ENCODE data around the gene PADI4.

The PADI4 gene

DNA sequence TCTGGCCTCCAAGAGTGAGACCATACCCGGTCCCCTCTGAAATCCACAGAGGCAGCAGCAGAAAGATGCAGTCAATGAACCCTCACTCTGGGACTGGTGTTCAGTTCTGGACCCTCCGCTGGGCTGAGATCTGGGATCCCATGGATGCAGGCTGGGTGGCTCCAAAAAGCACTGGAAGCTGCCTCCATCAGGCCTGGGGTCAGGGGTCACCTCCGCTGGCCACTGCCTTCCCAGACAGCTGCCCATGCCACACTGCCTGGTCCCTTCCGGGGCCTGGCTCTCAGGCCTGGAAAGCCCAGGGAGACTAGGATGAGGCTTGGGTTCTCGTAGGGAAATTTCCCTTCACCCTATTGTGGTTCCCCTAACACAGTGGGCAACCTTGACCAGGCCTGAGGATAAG, 21.4 kb upstream of the PADI4 start:
- no peak for DNase-seq

- DNase-seq: peak; percentile 82
Observed at GRCh38 chr1:17287130-17287776, 20.7 kb upstream of the PADI4 start.

GRCh38 chr1:17289721-17290120, 18.3 kb upstream of the PADI4 start:
- DNase-seq: peak; percentile 54

- DNase-seq: no peak
Observed at GRCh38 chr1:17290553-17290952, 17.4 kb upstream of the PADI4 start.

DNA sequence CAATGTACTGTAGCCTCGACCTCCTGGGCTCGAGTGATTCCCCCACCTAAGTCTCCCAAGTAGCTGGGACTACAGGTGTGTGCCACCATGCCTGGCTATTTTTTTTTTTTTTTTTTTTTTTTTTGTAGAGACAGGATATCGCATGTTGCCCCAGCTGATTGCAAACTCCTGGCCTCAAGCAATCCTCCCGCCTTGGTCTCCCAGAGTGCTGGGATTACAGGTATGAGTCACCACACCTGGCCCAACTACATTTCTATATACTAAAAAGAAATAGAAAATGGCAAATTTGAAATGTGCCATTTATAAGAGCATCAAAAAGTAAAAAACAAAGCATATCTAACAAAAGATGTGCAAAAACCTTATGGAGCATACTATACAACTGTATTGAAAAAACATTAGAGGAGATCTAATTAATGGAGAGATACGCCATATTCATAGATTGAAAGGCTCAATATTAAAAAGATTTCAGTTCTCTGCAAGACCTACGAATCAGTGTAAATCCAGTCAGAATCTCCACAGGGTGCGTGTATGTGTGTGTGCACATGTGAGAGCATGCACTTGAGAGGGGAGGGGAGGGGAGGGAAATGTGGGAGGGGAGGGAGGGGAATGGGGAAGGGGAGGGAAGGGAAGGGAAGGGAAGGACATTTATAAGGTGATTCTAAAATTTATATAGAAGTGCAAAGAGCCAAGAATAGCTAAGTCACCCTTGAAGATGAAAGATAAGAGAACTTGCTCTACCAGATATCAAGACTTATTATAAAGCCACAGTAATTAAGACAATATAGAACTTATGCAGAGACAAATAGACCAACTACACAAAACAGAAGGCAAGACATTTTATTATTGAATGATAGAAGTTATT, 15.5 kb upstream of the PADI4 start:
- DNase-seq: no peak

- DNase-seq: no peak
Observed at GRCh38 chr1:17293681-17294425, 14.1 kb upstream of the PADI4 start.

DNA sequence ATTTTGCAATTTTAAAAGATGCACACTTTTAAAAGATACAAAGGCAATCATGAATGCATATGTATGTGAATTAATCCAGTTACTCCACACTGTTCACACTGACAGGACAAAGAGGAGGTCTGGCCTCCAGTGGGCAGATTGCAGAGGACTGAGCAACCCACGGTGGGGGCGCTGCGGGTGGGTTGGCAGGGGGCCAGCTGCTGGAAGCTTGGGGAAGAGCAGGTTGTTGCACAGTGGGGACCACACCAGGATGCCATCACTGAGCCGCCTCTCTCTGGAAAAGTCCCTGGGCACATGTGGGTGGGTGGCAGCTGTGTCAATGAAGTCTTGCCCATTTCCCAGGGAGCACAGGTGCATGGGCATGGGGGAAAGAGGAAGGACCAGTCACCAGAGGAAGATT, 12.7 kb upstream of the PADI4 start:
- DNase-seq: no peak

DNA sequence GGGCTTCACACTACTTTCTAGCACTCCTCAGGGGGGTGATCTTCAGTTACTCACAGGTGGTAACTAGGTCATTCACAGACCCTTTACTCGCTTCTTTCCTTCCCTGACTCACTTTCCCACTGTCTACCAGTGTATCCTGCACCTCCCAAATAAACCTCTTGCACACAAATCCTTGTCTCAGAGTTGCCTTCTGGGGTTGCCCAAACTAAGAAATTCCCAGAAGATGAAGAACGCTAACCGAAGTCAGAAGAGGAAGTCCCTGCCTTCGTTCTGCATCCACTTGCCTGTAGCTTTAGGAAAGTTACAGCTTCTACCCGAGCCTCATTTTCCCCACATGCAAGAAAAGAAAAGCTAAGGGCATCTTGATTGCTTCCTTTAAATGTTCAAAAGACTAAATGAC, 11.9 kb upstream of the PADI4 start:
- no peak for DNase-seq

DNA sequence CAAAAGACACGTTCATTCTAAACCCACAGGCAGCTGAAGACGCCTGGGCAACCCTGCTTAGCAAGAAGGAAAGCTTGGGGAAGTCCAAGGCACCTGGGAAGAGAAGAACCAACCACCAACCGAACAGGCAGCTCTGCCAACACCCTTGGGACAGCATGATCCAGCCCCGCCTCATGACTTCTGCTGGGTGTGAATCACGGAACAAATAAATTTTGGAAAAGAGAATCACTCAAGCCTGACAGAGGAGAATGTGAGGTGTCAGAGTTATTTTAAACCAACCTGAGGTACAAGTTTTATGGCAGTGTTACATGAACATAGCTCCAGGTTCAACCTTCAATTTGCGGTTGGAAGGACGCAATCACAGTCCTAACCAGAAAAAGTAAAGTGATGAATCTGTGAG, 10.0 kb upstream of the PADI4 start:
- DNase-seq: no peak

DNA sequence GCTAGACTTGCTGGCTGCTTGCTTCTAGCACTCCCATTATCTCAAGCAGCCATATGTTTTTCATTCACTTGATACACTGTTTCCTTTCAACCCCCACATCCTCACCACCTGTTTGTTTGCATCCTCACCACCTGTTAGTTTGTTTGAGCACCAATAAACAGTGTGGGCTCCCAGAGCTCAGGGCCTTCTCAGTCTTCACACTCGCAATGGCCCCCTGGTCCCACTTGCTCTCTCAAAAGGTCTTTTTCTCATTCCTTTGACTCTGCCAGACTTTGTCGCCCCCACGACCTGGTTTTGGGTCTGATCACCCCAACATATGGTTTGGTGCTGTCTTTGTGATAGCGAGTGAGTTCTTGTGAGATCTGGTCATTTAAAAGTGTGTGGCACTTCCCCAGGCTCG, 6.2 kb upstream of the PADI4 start:
- no peak for DNase-seq

- DNase-seq: peak; percentile 6
Observed at GRCh38 chr1:17304151-17304825, 3.7 kb upstream of the PADI4 start.

- no peak for DNase-seq
Observed at GRCh38 chr1:17304826-17305175, 3.2 kb upstream of the PADI4 start.

DNA sequence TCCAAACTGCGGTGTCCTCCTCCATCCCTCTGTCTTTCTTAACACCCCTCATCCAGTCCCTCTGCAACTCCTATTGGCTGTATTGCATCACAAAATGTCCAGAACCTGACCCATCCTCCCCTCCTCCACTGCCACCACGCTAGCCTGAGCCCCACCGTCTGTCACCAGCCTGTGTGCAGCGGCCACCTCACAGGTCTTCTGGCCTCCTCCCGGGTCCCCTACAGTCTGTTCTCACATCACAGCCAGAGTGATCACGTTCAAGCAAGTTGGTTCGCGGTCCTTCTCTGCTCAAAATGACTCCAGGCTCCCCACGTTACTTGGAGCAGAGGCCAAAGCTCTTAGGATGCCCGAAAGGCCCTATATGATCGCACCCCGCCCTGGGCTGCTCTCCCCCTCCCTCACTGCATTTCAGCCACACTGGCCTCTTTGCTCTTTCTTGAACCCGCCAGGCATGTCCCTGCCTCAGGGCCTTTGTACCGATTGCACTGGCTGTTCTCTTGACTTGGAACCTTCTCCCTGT, 2.4 kb upstream of the PADI4 start:
- no peak for DNase-seq

- no peak for DNase-seq
Observed at GRCh38 chr1:17306407-17306806, 1.6 kb upstream of the PADI4 start.

DNA sequence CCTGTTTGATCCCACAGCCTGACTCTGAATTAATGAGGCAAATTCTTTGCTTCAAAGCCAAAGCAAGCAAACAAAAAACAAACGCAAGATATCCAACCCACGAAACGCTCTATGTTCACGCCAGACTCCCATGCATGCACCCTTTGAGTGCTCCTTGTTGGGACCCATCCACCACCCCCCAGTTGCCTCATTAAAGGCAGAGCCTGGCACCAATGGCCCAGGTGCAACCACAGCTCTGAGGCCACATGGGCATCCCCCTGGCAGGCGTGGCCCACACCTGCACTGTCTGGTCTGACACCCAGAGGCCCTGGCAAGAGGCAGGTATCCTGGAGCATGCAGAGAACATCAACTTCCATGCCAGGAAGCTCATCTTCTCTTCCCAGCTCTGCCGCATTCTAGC, 1.1 kb upstream of the PADI4 start:
- no peak for DNase-seq

- DNase-seq: no peak
Observed at GRCh38 chr1:17307329-17307728, 668 bp upstream of the PADI4 start.

DNA sequence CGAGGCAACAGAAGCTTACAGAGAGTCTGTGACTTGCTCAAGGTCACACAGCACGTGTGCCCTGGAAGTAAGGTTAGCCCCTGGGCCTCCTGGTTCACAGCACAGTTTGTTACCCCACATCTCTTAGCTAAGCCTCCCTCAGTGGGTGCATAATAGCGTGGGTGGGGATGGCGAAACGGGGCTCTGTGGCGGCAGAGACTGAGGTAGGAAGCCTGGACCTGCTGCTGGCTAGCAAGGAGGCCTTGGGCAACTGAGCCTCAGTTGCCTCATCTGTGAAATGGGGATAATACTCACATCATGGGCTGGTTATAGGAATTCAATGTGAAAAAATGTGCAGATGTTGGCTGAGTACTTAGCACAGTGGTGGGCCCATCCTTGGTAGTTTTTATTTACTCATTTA, 596 bp downstream of the PADI4 start:
- no peak for DNase-seq

DNA sequence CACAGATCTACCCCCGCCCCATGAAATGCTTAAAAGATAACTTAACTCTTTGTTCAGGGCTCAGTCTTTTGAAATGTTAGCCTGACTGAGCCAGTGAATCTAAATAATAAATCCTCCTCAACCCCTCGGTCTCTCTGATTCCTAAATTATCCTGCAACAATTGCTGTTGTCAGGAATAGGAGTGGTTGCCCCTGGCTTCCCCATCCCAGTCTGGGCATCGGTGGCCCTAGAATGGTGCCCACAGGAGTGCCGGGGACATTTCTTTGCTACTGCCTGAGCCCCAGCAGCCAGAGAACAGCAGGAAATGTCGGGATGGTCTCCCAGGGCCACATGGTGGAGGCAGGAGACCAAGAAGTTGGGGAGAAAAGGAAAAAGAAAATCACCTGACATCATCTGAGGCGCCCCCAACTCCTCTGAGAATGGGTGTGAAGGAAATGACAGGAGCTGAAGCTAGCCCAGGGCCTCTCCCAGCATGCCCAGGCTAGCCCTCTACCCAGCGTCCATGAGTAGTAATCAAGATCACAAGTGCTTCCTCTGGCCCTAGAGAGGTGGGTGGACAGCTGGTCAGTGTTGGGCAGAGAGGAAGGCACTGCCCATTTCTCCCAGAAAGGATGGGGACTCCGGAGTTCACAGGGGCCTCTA, 1.6 kb downstream of the PADI4 start:
- DNase-seq: no peak

- DNase-seq: no peak
Observed at GRCh38 chr1:17310068-17310640, 2.2 kb downstream of the PADI4 start.

DNA sequence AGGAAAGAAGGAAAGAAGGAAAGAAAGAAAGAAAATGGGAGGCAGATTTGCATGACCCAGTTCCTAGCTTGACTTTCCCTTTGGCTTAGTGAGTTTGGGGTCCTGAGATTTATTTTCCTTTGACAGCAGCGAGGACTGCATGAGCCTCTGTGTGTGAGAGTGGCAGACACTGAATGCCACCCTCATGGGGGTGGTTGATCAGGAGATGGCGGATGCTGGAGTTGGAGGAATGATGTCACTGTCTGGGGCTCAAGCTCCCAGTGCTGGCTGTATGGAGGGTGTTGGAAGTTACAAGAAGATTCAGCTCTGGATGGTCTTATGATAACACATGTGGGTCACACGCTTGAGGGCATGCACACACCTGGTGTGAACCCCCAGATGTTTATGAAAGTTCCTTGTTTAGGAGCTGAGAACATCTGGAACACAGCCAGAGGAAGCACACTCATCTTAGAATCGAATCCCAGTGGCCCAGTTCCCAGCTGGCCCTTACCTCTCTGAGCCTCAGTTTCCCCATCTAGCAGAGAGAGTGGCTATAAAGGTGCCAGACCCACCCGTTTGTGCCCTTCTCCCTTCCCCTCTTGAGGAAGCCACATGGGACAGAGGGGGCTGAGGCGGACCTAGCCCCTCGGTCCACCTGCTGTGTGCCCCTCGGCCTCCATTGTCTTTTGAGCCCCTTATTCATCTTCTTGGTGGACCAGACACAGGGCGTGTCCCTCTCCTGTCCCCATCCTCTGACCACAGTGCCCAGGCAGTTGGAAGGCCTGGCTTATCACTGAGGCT, 5.7 kb downstream of the PADI4 start:
- no peak for DNase-seq

DNA sequence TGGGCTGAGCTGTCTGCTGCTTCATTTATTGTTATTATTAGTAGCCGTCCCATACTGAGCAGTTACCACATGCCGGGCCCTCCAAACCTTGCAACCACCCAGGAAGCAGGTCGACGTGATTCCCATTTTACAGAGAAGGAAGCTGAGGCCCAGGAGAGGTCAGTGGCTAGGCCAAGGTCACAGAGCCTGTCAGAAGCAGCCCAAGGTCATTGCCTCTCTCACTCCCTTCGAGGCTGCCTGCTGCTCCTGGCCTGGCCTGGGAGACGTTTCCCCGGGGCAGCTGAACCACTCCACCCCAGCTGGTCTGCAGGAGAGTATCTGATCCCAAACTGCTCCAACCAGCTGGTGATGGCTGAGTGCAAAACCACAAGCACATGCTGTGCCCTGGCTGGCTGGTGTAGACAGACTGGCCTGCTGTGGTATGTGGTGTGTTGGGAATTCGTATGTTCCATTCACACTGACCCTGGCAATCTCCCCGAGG, 6.5 kb downstream of the PADI4 start:
- no peak for DNase-seq
